Duodenal mucosa (tissue), 2 donors: ENCODE measurements around the gene HEYL.
A peak's percentile ranks its signal among the peaks of the same experiment; 100 is the strongest.

Experiments used
- H3K27ac ChIP-seq: one replicate; pipeline ENCODE4 v1.7.0; 2013; ENCODE audit warnings: low read depth, low read length
- H3K27me3 ChIP-seq, 2 donors: one replicate each; pipeline ENCODE4 v1.7.0; 2013; ENCODE audit warnings: low read length in 2 of 2, control low read depth in 1 of 2; ENCODE audit not compliant: insufficient read depth in 2 of 2, control insufficient read depth in 1 of 2
- H3K36me3 ChIP-seq, 2 donors: one replicate each; pipeline ENCODE4 v1.7.0; 2013; ENCODE audit warnings: low read length in 2 of 2, control low read depth in 1 of 2; ENCODE audit not compliant: insufficient read depth in 2 of 2, control insufficient read depth in 1 of 2
- H3K4me1 ChIP-seq, 2 donors: one replicate each; pipeline ENCODE4 v1.7.0; 2013; ENCODE audit warnings: low read length in 2 of 2, control low read depth in 1 of 2; ENCODE audit not compliant: insufficient read depth in 2 of 2, control insufficient read depth in 1 of 2
- H3K4me3 ChIP-seq, 2 donors: one replicate each; pipeline ENCODE4 v1.7.0; 2013; ENCODE audit warnings: low read length in 2 of 2, low read depth in 1 of 2
- H3K9ac ChIP-seq, 2 donors: one replicate each; pipeline ENCODE4 v1.7.0; 2013; ENCODE audit warnings: low read length in 2 of 2, low read depth in 1 of 2
- H3K9me3 ChIP-seq, 2 donors: one replicate each; pipeline ENCODE4 v1.7.0; 2013; ENCODE audit warnings: low read length in 2 of 2, control low read depth in 1 of 2; ENCODE audit not compliant: control insufficient read depth in 1 of 2

Gene HEYL

DNA sequence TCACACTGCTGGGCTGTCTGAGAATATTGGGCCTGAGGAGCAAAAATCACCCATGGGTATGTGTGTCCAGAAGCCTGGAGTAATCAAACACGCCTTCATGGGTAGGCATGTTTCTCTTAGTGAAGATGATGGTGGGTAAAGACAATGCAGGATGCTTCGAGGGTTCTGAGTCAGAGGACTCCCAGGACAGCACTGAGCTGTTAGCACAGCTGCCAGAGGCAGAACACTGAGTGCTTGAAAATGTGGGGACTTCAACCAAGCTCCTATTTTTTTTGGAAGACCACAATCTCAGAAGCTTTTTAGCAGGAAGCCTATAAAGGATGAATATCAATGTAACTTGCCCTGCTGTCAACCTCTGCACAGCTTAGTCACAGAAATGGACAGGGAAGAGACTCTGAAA, 40.4 kb upstream of the HEYL start:
- Histone ChIP-seq H3K36me3 (no peaks in the 10 kb centered on the region), H3K4me3 (no peak overlapping the region), H3K9me3 (no peaks in the 10 kb centered on the region), H3K9ac (no peak overlapping the region), H3K27ac (no peak overlapping the region), H3K27me3 (peaks cover 24 to 31% of the 10 kb centered on the region in 2 donors), H3K4me1 (no peaks in the 10 kb centered on the region)

DNA sequence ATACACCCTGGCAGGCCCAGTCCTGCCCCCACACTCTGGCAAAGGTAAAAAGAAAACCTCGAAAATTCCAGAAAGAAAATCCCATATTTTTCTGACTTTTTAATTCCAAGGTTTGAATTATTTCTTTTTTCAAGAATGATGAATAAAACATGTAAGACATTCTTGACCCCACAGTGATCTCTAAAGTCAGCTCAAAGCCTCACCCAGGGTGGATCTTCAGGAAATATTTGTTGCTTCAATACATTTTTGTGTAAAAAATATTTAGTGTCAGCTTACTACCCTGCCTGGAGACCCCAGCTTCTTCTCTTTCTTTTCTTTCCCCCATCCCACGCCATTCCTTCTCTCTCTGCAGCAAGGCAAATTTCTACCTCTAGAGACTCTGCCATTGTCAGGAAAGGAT, 39.4 kb upstream of the HEYL start:
- no peak overlapping the region for H3K27ac ChIP-seq
- H3K4me3 ChIP-seq = no peak overlapping the region
- no peaks in the 10 kb centered on the region for H3K36me3 ChIP-seq
- no peaks in the 10 kb centered on the region for H3K4me1 ChIP-seq
- H3K9me3 ChIP-seq = no peaks in the 10 kb centered on the region
- H3K9ac ChIP-seq = no peak overlapping the region
- H3K27me3 ChIP-seq = peaks cover 17 to 26% of the 10 kb centered on the region in 2 donors

DNA sequence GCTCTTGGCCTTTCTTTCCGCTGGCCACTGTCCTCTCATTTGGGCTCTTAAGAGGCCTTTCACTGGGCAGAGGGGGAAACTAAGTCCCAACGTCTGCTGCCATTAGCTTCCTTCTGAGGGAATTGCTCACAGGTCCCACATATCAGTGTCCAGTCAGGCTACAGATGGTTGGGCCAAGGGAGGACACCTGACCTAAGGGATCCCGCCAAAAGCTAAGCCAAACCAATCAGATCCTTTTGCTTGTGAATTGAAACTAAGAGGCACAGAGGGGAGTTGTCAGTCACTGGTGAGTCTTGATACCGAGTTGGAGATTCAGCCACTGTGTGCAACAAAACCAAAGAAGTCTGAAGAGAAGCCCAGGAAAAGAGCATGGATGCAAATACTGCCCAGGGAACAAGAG, 38.2 kb upstream of the HEYL start:
- Histone ChIP-seq H3K9ac (no peak overlapping the region), H3K4me3 (no peak overlapping the region), H3K9me3 (no peaks in the 10 kb centered on the region), H3K36me3 (no peaks in the 10 kb centered on the region), H3K27ac (no peak overlapping the region), H3K27me3 (peaks cover 22 to 23% of the 10 kb centered on the region in 2 donors), H3K4me1 (no peaks in the 10 kb centered on the region)

DNA sequence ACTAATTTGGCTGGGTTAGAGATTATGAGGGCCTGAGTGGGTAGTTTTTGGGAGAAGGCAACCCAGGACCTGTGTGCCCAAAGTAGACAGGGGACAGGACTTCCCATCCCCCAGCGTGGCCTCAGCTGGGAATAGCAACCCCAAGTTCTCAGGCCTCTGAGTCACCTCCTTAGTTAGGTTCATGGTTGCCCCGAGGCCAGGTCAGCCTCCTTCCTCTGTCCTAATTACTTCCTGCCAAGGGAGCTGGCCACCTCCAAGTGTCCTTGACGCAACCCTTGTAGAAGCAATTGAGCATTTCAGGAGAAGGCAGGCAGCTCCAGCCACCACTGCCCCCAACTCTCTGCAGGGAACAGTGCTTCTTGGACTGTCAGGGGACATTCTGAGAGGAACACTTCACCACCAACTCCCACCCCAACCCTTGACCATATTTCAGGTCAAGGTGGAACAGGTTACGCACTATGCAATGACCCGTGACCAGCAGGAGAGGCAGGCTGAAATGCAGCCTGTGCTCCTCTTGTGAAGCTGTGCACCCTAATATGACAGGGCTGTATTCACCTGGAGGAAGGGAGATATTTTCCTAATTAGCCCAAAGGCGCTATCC, 37.6 kb upstream of the HEYL start:
- H3K4me3 ChIP-seq = no peak overlapping the region
- H3K36me3 ChIP-seq = no peaks in the 10 kb centered on the region
- H3K9me3 ChIP-seq = no peaks in the 10 kb centered on the region
- peaks cover 21 to 22% of the 10 kb centered on the region in 2 donors for H3K27me3 ChIP-seq
- H3K27ac ChIP-seq = no peak overlapping the region
- no peak overlapping the region for H3K9ac ChIP-seq
- H3K4me1 ChIP-seq = no peaks in the 10 kb centered on the region

DNA sequence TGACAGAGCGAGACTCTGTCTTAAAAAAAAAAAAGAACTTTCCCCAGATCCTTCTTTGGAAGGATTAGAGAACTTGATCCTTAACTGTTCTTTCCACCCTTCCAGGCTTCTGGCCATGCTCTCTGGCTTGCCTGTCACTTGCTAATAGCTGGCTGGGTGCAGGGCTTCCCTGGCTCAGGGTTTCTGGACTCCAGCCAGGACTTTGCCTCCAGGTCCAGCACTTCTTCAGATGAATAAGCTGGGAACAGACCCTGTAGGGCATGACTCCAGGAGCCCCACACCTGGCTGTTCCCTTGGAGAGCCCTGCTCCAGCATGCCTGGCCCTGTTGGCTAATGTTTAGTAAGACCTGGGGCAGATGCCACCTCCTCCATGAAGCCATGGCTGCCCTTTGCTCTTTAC, 35.8 kb upstream of the HEYL start:
- no peak overlapping the region for H3K4me3 ChIP-seq

DNA sequence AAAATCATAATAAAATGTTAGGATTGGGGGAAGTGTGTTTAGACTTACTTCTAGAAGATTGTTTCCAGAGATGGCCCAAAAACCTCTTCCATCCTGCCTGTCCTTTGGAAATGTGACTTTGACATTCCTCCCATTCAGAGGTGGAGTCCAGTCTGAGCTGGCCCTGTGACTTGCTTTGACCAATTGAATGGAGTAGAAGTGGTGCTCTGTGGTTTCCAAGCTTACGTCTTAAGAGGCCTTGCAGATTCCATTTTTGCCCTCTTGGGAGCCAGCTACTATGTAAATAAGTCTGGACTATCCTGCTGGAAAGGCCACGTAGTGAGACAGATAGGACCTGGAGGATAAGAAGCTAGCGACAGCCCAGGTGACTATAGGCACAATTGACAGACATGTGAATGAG, 33.8 kb upstream of the HEYL start:
- Histone ChIP-seq H3K9ac (no peak overlapping the region), H3K27me3 (peaks cover 25 to 34% of the 10 kb centered on the region in 2 donors), H3K4me3 (no peak overlapping the region), H3K27ac (no peak overlapping the region), H3K36me3 (no peaks in the 10 kb centered on the region), H3K9me3 (no peaks in the 10 kb centered on the region), H3K4me1 (peaks cover 0 to 4% of the 10 kb centered on the region in 2 donors)

More for the DNA sequence above, 35.8 kb upstream of the HEYL start:
- no peaks in the 10 kb centered on the region for H3K9me3 ChIP-seq
- no peaks in the 10 kb centered on the region for H3K36me3 ChIP-seq
- no peak overlapping the region for H3K27ac ChIP-seq
- peaks cover 0 to 4% of the 10 kb centered on the region in 2 donors for H3K4me1 ChIP-seq
- no peak overlapping the region for H3K9ac ChIP-seq
- peaks cover 23 to 29% of the 10 kb centered on the region in 2 donors for H3K27me3 ChIP-seq

DNA sequence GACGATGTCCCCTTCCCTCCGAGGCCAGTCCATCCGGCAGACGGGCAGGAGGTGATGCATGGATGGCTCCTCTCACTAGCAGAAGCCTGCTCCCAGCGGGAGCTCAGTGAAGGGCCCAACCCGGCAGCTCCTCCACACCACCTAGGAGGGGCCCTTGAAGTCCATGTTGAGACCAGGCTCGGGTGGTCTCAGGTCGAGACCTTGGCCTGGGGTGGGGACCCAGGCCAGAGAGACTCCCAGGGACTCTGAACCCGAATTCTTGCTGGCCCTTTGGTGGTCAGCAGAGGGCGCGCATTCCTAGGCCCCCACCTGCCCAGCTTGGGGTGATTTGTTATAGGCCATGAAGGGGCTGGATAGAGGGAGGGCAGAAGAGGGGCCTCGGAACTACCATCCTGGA, 33.1 kb upstream of the HEYL start:
- Histone ChIP-seq H3K9ac (no peak overlapping the region), H3K27me3 (peaks cover 25 to 34% of the 10 kb centered on the region in 2 donors), H3K36me3 (no peaks in the 10 kb centered on the region), H3K4me1 (peaks cover 0 to 4% of the 10 kb centered on the region in 2 donors), H3K9me3 (no peaks in the 10 kb centered on the region), H3K4me3 (no peak overlapping the region), H3K27ac (no peak overlapping the region)

DNA sequence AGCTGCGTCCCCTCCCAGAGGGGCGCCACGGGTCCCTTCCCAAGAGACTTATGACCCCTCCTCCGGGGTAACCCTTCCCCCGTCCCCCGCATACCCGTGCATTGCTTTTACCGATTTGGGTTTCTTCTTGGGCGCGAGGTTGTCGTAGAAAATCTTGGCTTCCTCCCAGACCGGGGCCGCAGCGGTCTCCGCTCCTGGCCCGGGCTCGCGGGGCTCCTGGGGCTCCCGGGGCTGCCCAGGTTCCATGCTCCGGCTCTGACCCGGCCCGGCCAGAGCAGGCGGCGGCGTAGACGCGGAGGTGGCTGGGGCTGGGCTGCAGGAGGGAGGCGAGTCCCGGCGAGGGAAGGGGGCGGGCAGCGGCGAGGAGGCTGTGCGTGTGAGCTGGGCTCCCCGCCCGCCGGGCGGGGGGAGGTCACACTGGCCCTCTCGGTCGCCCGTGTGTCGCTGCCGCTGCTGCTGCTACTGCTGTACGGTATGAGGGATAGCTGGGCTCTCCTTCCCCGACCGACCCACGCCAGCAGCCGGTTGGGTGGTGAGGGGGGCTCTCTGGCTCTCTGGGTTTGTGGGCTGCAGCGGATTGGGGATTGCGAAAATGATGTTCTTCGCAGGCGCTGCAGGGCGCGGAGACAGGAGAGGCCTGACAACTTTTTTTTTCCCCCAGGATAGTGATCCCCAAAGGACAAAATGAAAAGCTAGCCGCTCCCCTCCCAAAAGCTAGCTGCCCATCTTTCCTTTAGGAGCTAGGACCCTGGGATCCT, 32.5 kb upstream of the HEYL start, which contains the start of gene NT5C1A:
TSS of gene NT5C1A (minus strand) at position 315 of the 758 bp plus-strand sequence. CDS start at position 246, 69 bp downstream.
- Histone ChIP-seq H3K27me3 (peaks cover 25 to 34% of the 10 kb centered on the region in 2 donors), H3K9ac (no peak within 1 kb of the TSS), H3K4me3 (peak within 1 kb of the TSS; percentile 24 to 53), H3K9me3 (no peaks in the 10 kb centered on the region), H3K27ac (no peak within 1 kb of the TSS), H3K36me3 (no peaks in the 10 kb centered on the region), H3K4me1 (peaks cover 0 to 4% of the 10 kb centered on the region in 2 donors)

DNA sequence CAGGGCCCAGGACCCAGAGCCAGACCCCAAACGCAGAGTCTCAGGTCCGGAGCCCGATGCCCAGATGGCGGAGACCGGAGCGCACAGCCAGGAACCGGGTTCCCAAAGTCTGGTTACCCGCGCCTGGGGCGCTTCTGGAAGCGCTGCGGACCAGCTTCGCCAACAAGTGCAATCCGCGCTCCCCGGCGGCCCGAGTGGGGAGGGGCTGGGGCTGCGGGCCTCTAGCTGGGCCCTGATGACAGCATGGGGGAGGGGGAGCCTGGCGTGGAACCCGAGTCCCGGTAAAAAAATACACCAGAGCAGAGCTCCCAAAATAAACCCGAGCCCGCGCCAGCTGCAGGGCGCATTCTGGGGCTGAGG, 32.0 kb upstream of the HEYL start:
- peaks cover 0 to 4% of the 10 kb centered on the region in 2 donors for H3K4me1 ChIP-seq
- H3K9me3 ChIP-seq = no peaks in the 10 kb centered on the region
- H3K27me3 ChIP-seq = peaks cover 25 to 34% of the 10 kb centered on the region in 2 donors
- H3K9ac ChIP-seq = no peak overlapping the region
- H3K36me3 ChIP-seq = no peaks in the 10 kb centered on the region
- H3K4me3 ChIP-seq = peak overlapping the region; percentile 24 to 53
- H3K27ac ChIP-seq = no peak overlapping the region

DNA sequence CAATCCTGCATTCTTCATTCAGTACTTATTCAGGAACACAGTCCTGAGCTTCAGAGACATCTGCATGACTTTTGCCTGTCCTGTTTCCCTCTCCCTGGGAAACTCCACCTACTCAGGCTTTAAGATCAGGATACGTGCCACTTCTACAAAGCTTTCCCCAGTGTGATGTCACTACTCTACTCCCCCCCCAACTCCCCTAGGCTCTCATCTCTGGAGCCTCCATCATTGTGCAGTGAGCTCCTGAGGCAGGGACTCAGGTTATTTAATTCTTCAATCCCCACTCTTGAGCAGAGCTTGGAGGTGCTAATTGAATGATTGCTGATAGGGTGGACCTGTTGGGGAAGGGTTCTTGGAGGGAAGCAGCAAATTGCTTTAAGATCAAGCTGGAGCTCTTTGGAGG, 31.2 kb upstream of the HEYL start:
- Histone ChIP-seq H3K4me3 (no peak overlapping the region), H3K4me1 (peaks cover 0 to 4% of the 10 kb centered on the region in 2 donors), H3K27me3 (peaks cover 25 to 34% of the 10 kb centered on the region in 2 donors), H3K9ac (no peak overlapping the region), H3K9me3 (no peaks in the 10 kb centered on the region), H3K36me3 (no peaks in the 10 kb centered on the region), H3K27ac (no peak overlapping the region)
